Measurements from ENCODE around the gene IL17F.

Gene IL17F

DNA sequence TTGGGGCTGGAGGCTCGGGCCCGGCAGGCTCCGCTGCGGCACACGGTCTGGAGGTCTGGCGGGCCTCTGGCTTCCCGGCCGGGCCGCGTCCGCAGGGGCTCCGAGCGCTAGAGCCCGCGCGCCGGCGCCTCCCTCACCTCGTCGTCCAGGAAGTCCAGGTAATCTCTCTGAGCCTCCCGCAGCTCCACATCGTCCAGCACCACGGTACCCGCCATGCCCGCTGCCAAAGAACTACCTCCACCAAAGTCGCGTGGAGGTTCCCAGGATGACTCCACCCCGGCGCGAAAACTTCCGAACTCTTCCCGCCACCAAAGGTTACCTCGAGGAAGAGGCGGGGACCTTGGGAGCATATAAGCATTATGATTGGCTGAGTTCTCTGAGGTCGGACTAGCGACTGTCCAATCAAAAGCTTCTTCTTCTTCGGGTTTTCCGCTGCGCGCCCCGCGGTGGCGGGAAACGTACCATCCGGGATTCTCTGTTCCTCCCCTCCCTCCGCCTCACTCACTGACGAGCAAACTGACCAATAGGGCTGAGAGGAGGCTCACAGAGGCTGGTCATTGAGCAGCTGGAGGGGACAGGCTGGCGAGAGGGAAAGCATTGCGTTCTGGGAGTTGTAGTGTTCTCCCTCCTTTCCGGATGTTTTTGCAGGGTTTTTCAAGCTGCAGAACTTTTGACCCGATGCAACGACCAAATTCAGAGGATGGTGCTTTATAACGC is 40.3 kb upstream of the IL17F start, which contains the start of gene MCM3:
Gene MCM3, minus strand, starts transcription at position 283 of the 717 bp plus-strand sequence. Its CDS starts 68 bp downstream, at position 215.
- Histone ChIP-seq H3K27ac (ENCODE audit: low read depth, low read length) (peak within 1 kb of the TSS; percentile 92), H3K4me2 (ENCODE audit: low read depth, low read length, poor library complexity, severe bottlenecking) (peak within 1 kb of the TSS; percentile 90), H3K4me3 (ENCODE audit: insufficient read depth, low read length, poor library complexity, severe bottlenecking) (peak within 1 kb of the TSS; percentile 94), H4K20me1 (ENCODE audit: low read depth, low read length) (peaks cover 33% of the 10 kb centered on the region), H3K9ac (ENCODE audit: low read length) (peak within 1 kb of the TSS; percentile 87), H3K9me2 (replicated peaks; ENCODE audit: insufficient read depth, low read length) (no peaks in the 10 kb centered on the region), H3F3A (ENCODE audit: insufficient read depth) (peaks cover 29% of the 10 kb centered on the region), H2AFZ (ENCODE audit: low read depth, low read length, severe bottlenecking) (peak within 1 kb of the TSS; percentile 76), H3K79me2 (ENCODE audit: insufficient read depth, low read length) (peaks cover 49% of the 10 kb centered on the region), H3K9me3 (ENCODE audit: insufficient read depth, low read length) (no peaks in the 10 kb centered on the region), H3K36me3 (ENCODE audit: low read length) (peaks cover 44% of the 10 kb centered on the region), H3K27me3 (ENCODE audit: low read length) (no peaks in the 10 kb centered on the region)
- TF ChIP-seq, protein P1, sequence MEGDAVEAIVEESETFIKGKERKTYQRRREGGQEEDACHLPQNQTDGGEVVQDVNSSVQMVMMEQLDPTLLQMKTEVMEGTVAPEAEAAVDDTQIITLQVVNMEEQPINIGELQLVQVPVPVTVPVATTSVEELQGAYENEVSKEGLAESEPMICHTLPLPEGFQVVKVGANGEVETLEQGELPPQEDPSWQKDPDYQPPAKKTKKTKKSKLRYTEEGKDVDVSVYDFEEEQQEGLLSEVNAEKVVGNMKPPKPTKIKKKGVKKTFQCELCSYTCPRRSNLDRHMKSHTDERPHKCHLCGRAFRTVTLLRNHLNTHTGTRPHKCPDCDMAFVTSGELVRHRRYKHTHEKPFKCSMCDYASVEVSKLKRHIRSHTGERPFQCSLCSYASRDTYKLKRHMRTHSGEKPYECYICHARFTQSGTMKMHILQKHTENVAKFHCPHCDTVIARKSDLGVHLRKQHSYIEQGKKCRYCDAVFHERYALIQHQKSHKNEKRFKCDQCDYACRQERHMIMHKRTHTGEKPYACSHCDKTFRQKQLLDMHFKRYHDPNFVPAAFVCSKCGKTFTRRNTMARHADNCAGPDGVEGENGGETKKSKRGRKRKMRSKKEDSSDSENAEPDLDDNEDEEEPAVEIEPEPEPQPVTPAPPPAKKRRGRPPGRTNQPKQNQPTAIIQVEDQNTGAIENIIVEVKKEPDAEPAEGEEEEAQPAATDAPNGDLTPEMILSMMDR (IDR thresholded peaks at IDR 0.05; ENCODE audit: insufficient read depth, low read length, poor library complexity, severe bottlenecking): no peak
- no peak for TF ChIP-seq EZH2phosphoT487 (conservative IDR thresholded peaks at IDR 0.05; ENCODE audit: low read length)

DNA sequence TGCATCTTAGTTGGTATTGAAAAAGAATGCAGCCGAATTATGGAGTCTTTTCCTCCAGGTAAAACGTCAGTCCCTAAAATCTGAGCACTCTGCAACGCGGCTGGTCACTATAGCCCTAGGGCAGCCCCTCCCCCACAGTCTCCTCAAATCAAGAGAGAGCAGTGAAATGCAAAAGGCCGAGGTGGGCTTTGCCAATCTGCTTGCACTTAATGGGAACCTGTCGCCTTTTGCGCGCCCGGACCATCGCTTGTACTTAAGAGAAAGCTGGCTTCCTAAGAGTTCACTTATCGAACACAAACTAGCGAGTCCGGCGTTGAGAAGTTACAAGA is 39.8 kb upstream of the IL17F start:
- H3K27me3 ChIP-seq (ENCODE audit: low read length): no peaks in the 10 kb centered on the region
- H3K36me3 ChIP-seq (ENCODE audit: low read length): peaks cover 49% of the 10 kb centered on the region
- peak overlapping the region; percentile 15 for H2AFZ ChIP-seq (ENCODE audit: low read depth, low read length, severe bottlenecking)
- H3K9me3 ChIP-seq (ENCODE audit: insufficient read depth, low read length): no peaks in the 10 kb centered on the region
- TF ChIP-seq, protein P1 (IDR thresholded peaks at IDR 0.05; ENCODE audit: insufficient read depth, low read length, poor library complexity, severe bottlenecking): no peak
- TF ChIP-seq EZH2phosphoT487 (conservative IDR thresholded peaks at IDR 0.05; ENCODE audit: low read length): no peak
- peak overlapping the region; percentile 76 for H3K27ac ChIP-seq (ENCODE audit: low read depth, low read length)
- peak overlapping the region; percentile 94 for H3K4me3 ChIP-seq (ENCODE audit: insufficient read depth, low read length, poor library complexity, severe bottlenecking)
- peak overlapping the region; percentile 87 for H3K9ac ChIP-seq (ENCODE audit: low read length)
- H4K20me1 ChIP-seq (ENCODE audit: low read depth, low read length): peaks cover 38% of the 10 kb centered on the region
- H3F3A ChIP-seq (ENCODE audit: insufficient read depth): peaks cover 34% of the 10 kb centered on the region
- no peaks in the 10 kb centered on the region for H3K9me2 ChIP-seq (replicated peaks; ENCODE audit: insufficient read depth, low read length)
- H3K79me2 ChIP-seq (ENCODE audit: insufficient read depth, low read length): peaks cover 54% of the 10 kb centered on the region
- peak overlapping the region; percentile 81 for H3K4me2 ChIP-seq (ENCODE audit: low read depth, low read length, poor library complexity, severe bottlenecking)

DNA sequence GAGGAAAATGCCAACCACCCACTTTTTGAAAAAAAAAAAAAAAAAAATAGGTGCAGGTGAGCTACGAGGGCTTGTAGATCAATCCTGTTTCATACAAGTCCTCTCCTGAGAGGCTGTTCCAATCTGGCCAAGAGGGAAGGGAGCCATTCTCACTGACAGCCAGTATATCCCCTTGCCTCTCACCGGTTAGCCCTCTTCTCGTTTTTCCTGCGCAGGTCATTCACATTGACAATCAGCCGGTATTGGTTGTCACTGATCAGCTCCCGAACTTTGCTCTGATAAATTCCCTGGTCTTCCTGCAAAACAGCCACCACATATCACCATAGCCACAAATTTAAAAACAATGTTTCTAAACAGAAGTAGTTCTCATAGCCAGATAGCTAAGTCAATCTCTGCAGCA is 38.8 kb upstream of the IL17F start:
- peaks cover 34% of the 10 kb centered on the region for H3F3A ChIP-seq (ENCODE audit: insufficient read depth)
- no peak overlapping the region for H2AFZ ChIP-seq (ENCODE audit: low read depth, low read length, severe bottlenecking)
- no peaks in the 10 kb centered on the region for H3K9me3 ChIP-seq (ENCODE audit: insufficient read depth, low read length)
- no peaks in the 10 kb centered on the region for H3K9me2 ChIP-seq (replicated peaks; ENCODE audit: insufficient read depth, low read length)
- H3K27me3 ChIP-seq (ENCODE audit: low read length): no peaks in the 10 kb centered on the region
- peaks cover 59% of the 10 kb centered on the region for H3K36me3 ChIP-seq (ENCODE audit: low read length)
- TF ChIP-seq, protein P1 (IDR thresholded peaks at IDR 0.05; ENCODE audit: insufficient read depth, low read length, poor library complexity, severe bottlenecking): no peak
- TF ChIP-seq EZH2phosphoT487 (conservative IDR thresholded peaks at IDR 0.05; ENCODE audit: low read length): no peak
- H3K79me2 ChIP-seq (ENCODE audit: insufficient read depth, low read length): peaks cover 64% of the 10 kb centered on the region
- H3K4me3 ChIP-seq (ENCODE audit: insufficient read depth, low read length, poor library complexity, severe bottlenecking): peak overlapping the region; percentile 94
- H3K4me2 ChIP-seq (ENCODE audit: low read depth, low read length, poor library complexity, severe bottlenecking): peak overlapping the region; percentile 81
- peaks cover 47% of the 10 kb centered on the region for H4K20me1 ChIP-seq (ENCODE audit: low read depth, low read length)
- peak overlapping the region; percentile 76; the same call in 1 of the 2 replicates for H3K27ac ChIP-seq (ENCODE audit: low read depth, low read length)
- peak overlapping the region; percentile 87 for H3K9ac ChIP-seq (ENCODE audit: low read length)

Measured in SU-DHL-6 (cell line).